Karpas-422 (cell line): ENCODE results near the gene SLC22A8. TPM values are rescaled to one million over a fixed set of nuclear protein-coding genes. Genes with fewer than 3 reads are reported as not detected.

Experiments
- DNase-seq: peaks from one replicate; pipeline ENCODE4 v3.0.0-alpha.2; 2015
- H2AFZ ChIP-seq: fragments of 200-600 bp; sonication (generic); 2 replicates; pipeline ENCODE4 v1.6.1; 2014; ENCODE audit warnings: antibody characterized with exemption, low read length, mixed read lengths
- H3K27ac ChIP-seq: fragments of 200-600 bp; sonication (generic); 2 replicates; pipeline ENCODE4 v1.5.1; 2014; ENCODE audit warnings: mild to moderate bottlenecking, low read length, moderate library complexity
- H3K27me3 ChIP-seq: fragments of 200-600 bp; sonication (generic); 2 replicates; pipeline ENCODE4 v1.6.1; 2014; ENCODE audit warnings: low read length, mixed read lengths
- H3K36me3 ChIP-seq: fragments of 200-600 bp; sonication (generic); 2 replicates; pipeline ENCODE4 v1.6.1; 2014; ENCODE audit warnings: low read length, mixed read lengths; ENCODE audit not compliant: insufficient read depth
- H3K4me1 ChIP-seq: fragments of 200-600 bp; sonication (generic); 2 replicates; pipeline ENCODE4 v1.6.1; 2014; ENCODE audit warnings: mild to moderate bottlenecking, low read length, mixed read lengths
- H3K4me2 ChIP-seq: fragments of 200-600 bp; sonication (generic); 2 replicates; pipeline ENCODE4 v1.6.1; 2014; ENCODE audit warnings: low read length, low read depth, mild to moderate bottlenecking; ENCODE audit not compliant: poor library complexity, severe bottlenecking
- H3K4me3 ChIP-seq: fragments of 200-600 bp; sonication (generic); 2 replicates; pipeline ENCODE4 v1.5.1; 2014; ENCODE audit warnings: mild to moderate bottlenecking, antibody characterized with exemption, low read length, mixed read lengths
- H3K79me2 ChIP-seq: fragments of 200-600 bp; sonication (generic); 2 replicates; pipeline ENCODE4 v1.6.1; 2014; ENCODE audit warnings: mild to moderate bottlenecking, low read length, mixed read lengths
- H3K9ac ChIP-seq: fragments of 200-600 bp; sonication (generic); 2 replicates; pipeline ENCODE4 v1.6.0; 2014; ENCODE audit warnings: low read length
- H3K9me2 ChIP-seq: fragments of 200-600 bp; sonication (generic), shearing (Covaris generic); replicated peaks from 2 replicates; pipeline ENCODE4 v1.6.0; 2014; ENCODE audit warnings: mild to moderate bottlenecking, low read length, moderate library complexity; ENCODE audit not compliant: insufficient read depth
- H3K9me3 ChIP-seq: fragments of 300-700, 200-600 bp; sonication (generic); 2 replicates; pipeline ENCODE4 v1.6.1; 2014; ENCODE audit warnings: low read length, mixed read lengths
- H4K20me1 ChIP-seq: fragments of 200-600 bp; sonication (generic); 2 replicates; pipeline ENCODE4 v1.6.1; 2014; ENCODE audit warnings: mild to moderate bottlenecking, antibody characterized with exemption, low read length, low read depth; ENCODE audit not compliant: insufficient read depth
- total RNA-seq: library from RNA; depleted of rRNA; stranded (reverse); fragments of >200 nt; shearing (Covaris generic); gene quantifications from 2 replicates; pipeline ENCODE4 v1.2.3, GENCODE V29; 2014; ENCODE audit warnings: low replicate concordance

Gene SLC22A8
- total RNA-seq, 1 experiment from 2014 or later, result not detected

DNA sequence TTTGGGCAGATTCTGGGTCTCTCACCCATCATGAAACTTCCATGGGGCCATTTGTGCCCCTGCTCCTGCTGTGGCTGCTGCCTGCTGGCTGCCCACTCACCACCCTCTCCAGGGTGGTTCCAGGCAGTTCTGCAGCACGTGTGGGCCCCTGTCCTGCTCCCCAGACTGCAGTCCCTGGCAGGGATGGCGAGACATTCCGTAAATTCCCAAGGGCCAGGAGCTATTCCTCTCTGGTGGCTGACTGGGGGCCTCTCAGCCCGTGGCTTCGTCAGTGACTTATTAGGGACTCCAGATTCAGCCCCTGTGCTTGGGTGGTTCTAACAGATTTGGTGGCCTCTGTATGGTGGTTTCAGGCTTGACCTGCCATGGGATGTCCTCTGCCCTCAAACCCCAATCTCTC lies 3.9 kb upstream of the SLC22A8 start:
- Histone ChIP-seq H3K79me2 (no peaks in the 10 kb centered on the region), H3K4me1 (no peaks in the 10 kb centered on the region), H3K27me3 (no peaks in the 10 kb centered on the region), H3K4me3 (no peak overlapping the region), H3K4me2 (no peak overlapping the region), H2AFZ (no peak overlapping the region), H3K9me2 (no peaks in the 10 kb centered on the region), H3K27ac (no peak overlapping the region), H4K20me1 (no peaks in the 10 kb centered on the region; the same call in 1 of the 2 replicates), H3K36me3 (no peaks in the 10 kb centered on the region), H3K9me3 (no peaks in the 10 kb centered on the region), H3K9ac (no peak overlapping the region)
- DNase-seq, result no peak

- H3K9ac ChIP-seq, result no peak overlapping the region
- no peaks in the 10 kb centered on the region for H3K36me3 ChIP-seq
- H3K4me2 ChIP-seq, result no peak overlapping the region
- H4K20me1 ChIP-seq, result no peaks in the 10 kb centered on the region
- H3K27me3 ChIP-seq, result no peaks in the 10 kb centered on the region
- no peak for DNase-seq
- H3K9me2 ChIP-seq, result no peaks in the 10 kb centered on the region
- no peaks in the 10 kb centered on the region for H3K79me2 ChIP-seq
- no peak overlapping the region for H2AFZ ChIP-seq
- no peaks in the 10 kb centered on the region for H3K4me1 ChIP-seq
- no peaks in the 10 kb centered on the region for H3K9me3 ChIP-seq
- no peak overlapping the region for H3K27ac ChIP-seq
- no peak overlapping the region for H3K4me3 ChIP-seq
Measured at GRCh38 chr11:63017306-63017974, 1.8 kb upstream of the SLC22A8 start.

- no peak for DNase-seq
- no peaks in the 10 kb centered on the region for H3K36me3 ChIP-seq
- H4K20me1 ChIP-seq, result no peaks in the 10 kb centered on the region
- no peak overlapping the region for H3K9ac ChIP-seq
- H3K4me2 ChIP-seq, result no peak overlapping the region
- no peaks in the 10 kb centered on the region for H3K9me3 ChIP-seq
- no peaks in the 10 kb centered on the region for H3K27me3 ChIP-seq
- no peak overlapping the region for H3K4me3 ChIP-seq
- no peak overlapping the region for H3K27ac ChIP-seq
- no peaks in the 10 kb centered on the region for H3K79me2 ChIP-seq
- no peaks in the 10 kb centered on the region for H3K4me1 ChIP-seq
- no peaks in the 10 kb centered on the region for H3K9me2 ChIP-seq
- no peak overlapping the region for H2AFZ ChIP-seq
Measured at GRCh38 chr11:63014408-63015055, 1.1 kb downstream of the SLC22A8 start.

DNA sequence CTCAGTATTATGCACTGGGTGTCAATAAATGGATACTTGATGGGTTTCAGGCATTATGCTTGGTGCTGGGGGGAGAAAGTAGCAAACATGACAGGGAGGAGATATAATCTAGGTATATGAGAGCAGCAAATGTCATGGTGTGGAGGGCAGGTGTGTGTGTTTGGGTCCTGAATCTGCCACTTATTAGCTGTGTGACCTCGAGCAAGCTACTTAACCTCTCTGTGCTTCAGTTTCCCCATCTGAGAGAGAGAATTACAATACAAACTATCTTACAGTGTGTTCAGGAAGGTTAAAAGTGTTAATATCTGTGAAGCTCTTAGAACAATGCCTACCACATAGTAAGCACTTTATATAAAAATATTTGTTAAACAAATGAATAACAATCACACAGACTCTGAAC lies 2.8 kb downstream of the SLC22A8 start:
- Histone ChIP-seq H3K79me2 (no peaks in the 10 kb centered on the region), H3K27ac (no peak overlapping the region), H3K4me3 (no peak overlapping the region), H3K4me2 (no peak overlapping the region), H3K9me2 (no peaks in the 10 kb centered on the region), H2AFZ (no peak overlapping the region), H3K9ac (no peak overlapping the region), H3K9me3 (no peaks in the 10 kb centered on the region), H3K27me3 (no peaks in the 10 kb centered on the region), H3K4me1 (no peaks in the 10 kb centered on the region), H4K20me1 (no peaks in the 10 kb centered on the region), H3K36me3 (no peaks in the 10 kb centered on the region)
- no peak for DNase-seq

DNA sequence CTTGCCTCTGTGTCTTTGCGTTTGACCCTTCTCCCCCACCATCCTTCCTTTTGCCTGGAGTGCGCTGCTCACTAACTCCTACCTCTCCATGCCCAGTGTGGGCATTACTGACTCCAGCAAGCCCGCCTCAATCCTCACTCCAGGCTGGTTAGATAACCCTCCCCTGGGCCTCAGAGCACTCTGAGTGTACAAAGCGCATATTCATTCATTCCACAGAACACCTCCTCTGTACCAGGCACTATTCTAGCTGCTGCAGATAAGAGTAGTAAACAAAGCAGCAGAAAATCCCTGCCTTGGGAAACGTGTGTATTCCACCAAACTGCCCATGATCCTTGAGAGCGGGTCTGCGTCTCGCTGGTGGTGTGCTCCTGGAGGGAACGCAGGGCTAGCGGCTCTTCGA lies 3.2 kb downstream of the SLC22A8 start:
- no peaks in the 10 kb centered on the region for H3K36me3 ChIP-seq
- no peaks in the 10 kb centered on the region for H3K27me3 ChIP-seq
- no peak overlapping the region for H3K4me2 ChIP-seq
- no peaks in the 10 kb centered on the region for H3K9me2 ChIP-seq
- H4K20me1 ChIP-seq, result no peaks in the 10 kb centered on the region
- no peak overlapping the region for H3K27ac ChIP-seq
- no peaks in the 10 kb centered on the region for H3K79me2 ChIP-seq
- H3K9me3 ChIP-seq, result no peaks in the 10 kb centered on the region
- no peak overlapping the region for H3K9ac ChIP-seq
- H3K4me3 ChIP-seq, result no peak overlapping the region
- H3K4me1 ChIP-seq, result no peaks in the 10 kb centered on the region
- no peak overlapping the region for H2AFZ ChIP-seq
- DNase-seq, result no peak

- Histone ChIP-seq H3K4me3 (no peak overlapping the region), H3K4me2 (no peak overlapping the region), H3K79me2 (no peaks in the 10 kb centered on the region), H2AFZ (no peak overlapping the region), H3K27me3 (no peaks in the 10 kb centered on the region), H3K9me2 (no peaks in the 10 kb centered on the region), H3K9ac (no peak overlapping the region), H4K20me1 (no peaks in the 10 kb centered on the region), H3K4me1 (no peaks in the 10 kb centered on the region), H3K36me3 (no peaks in the 10 kb centered on the region), H3K27ac (no peak overlapping the region), H3K9me3 (no peaks in the 10 kb centered on the region)
- DNase-seq, result no peak
Measured at GRCh38 chr11:63010934-63011439, 4.7 kb downstream of the SLC22A8 start.

- no peak for DNase-seq
- no peaks in the 10 kb centered on the region for H3K36me3 ChIP-seq
- H3K4me3 ChIP-seq, result no peak overlapping the region
- H2AFZ ChIP-seq, result no peak overlapping the region
- no peaks in the 10 kb centered on the region for H4K20me1 ChIP-seq
- H3K4me1 ChIP-seq, result no peaks in the 10 kb centered on the region
- no peak overlapping the region for H3K27ac ChIP-seq
- no peaks in the 10 kb centered on the region for H3K79me2 ChIP-seq
- no peaks in the 10 kb centered on the region for H3K9me2 ChIP-seq
- H3K9ac ChIP-seq, result no peak overlapping the region
- no peak overlapping the region for H3K4me2 ChIP-seq
- H3K9me3 ChIP-seq, result no peaks in the 10 kb centered on the region
- H3K27me3 ChIP-seq, result no peaks in the 10 kb centered on the region
Measured at GRCh38 chr11:63007920-63008319, 7.7 kb downstream of the SLC22A8 start.

DNA sequence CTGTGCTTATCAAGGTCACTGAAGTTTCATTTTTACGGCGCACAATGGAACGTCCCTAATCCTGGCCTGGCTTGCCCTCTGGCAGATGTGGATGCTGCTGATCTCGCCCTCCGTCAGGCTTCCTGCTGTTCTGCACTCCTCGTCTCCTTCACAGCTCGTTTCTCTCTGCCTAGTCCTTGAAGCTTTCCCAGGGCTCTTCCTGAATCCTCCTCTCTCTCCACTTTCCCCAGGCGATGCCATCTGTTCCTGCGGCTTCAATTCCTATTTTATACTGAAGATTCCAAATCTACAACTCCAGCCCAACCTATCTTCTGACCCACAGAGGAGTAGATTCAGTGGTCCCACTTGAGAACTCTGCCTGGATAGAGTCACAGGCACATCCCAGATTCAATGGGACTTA lies 14.2 kb downstream of the SLC22A8 start:
- Histone ChIP-seq H3K9me3 (no peaks in the 10 kb centered on the region), H3K4me3 (no peak overlapping the region), H4K20me1 (no peaks in the 10 kb centered on the region), H3K79me2 (no peaks in the 10 kb centered on the region), H3K9ac (no peak overlapping the region), H2AFZ (no peak overlapping the region), H3K27me3 (no peaks in the 10 kb centered on the region), H3K4me2 (no peak overlapping the region), H3K36me3 (no peaks in the 10 kb centered on the region), H3K9me2 (no peaks in the 10 kb centered on the region), H3K27ac (no peak overlapping the region), H3K4me1 (no peaks in the 10 kb centered on the region)
- DNase-seq, result no peak
